Panc1 (cell line): ENCODE results near the gene PPARG. TPM values are rescaled to one million over a fixed set of nuclear protein-coding genes. Genes with fewer than 3 reads are reported as not detected.

ENCODE experiments used
- ATAC-seq: fragments of 200-7000 bp; cut with Tn5 transposase; 2 replicates; pipeline ENCODE4 v1.9.1; 2020; ENCODE audit warnings: mild to moderate bottlenecking, moderate library complexity
- BruUV-seq: library from RNA; stranded (reverse); fragments of 400-500 nt; replicated peaks from 2 replicates; lab custom pipeline; 2021; lab: Mats Ljungman, UMichigan
- CTCF ChIA-PET: fragments of 300-600 bp; sonication (Branson Sonifier 250); formaldehyde crosslinking; loops from one replicate; lab custom pipeline; 2022; ENCODE audit warnings: antibody characterized with exemption; lab: Charles Lee
- POLR2A ChIA-PET: fragments of 300-600 bp; sonication (Branson Sonifier 250); formaldehyde crosslinking; loops from one replicate; lab custom pipeline; 2022; ENCODE audit warnings: antibody characterized with exemption; lab: Charles Lee
- DNase-seq: peaks from one replicate; pipeline ENCODE4 v3.0.0-alpha.2; 2010; ENCODE audit warnings: low read depth, low spot score
- H3K27ac ChIP-seq: 2 replicates; pipeline ENCODE4 v1.5.1; 2011; ENCODE audit warnings: mild to moderate bottlenecking, low read length, inconsistent platforms
- H3K27me3 ChIP-seq: fragments of 200-500 bp; sonication (Bioruptor generic); 2 replicates; pipeline ENCODE4 v1.6.0; 2014; ENCODE audit warnings: low read length, inconsistent platforms; ENCODE audit not compliant: control insufficient read depth, insufficient read depth
- H3K36me3 ChIP-seq: fragments of 200-500 bp; sonication (Bioruptor generic); 2 replicates; pipeline ENCODE4 v1.5.1; 2014; ENCODE audit warnings: inconsistent platforms, mild to moderate bottlenecking, low read length, moderate library complexity; ENCODE audit not compliant: control insufficient read depth, insufficient read depth
- H3K4me1 ChIP-seq: 2 replicates; pipeline ENCODE4 v1.5.1; 2011; ENCODE audit warnings: inconsistent platforms, mild to moderate bottlenecking, low read length, moderate library complexity; ENCODE audit not compliant: control insufficient read depth, insufficient read depth
- H3K4me3 ChIP-seq, 2 experiments: 2 replicates each; pipeline ENCODE4 v1.5.1; 2011 to 2012; ENCODE audit warnings: low read depth in 2 of 2, low read length in 2 of 2, mild to moderate bottlenecking in 2 of 2, inconsistent platforms in 1 of 2, moderate library complexity in 1 of 2
- H3K9me3 ChIP-seq: fragments of 200-500 bp; sonication (Bioruptor generic); 2 replicates; pipeline ENCODE4 v1.5.1; 2014; ENCODE audit warnings: low read depth, mild to moderate bottlenecking, inconsistent platforms, low read length, moderate library complexity; ENCODE audit not compliant: control insufficient read depth, insufficient read depth
- CTCF ChIP-seq: fragments of 450-650 bp; IDR thresholded peaks from 2 replicates; pipeline ENCODE4 v1.5.1; 2017; ENCODE audit warnings: mild to moderate bottlenecking
- POLR2AphosphoS5 ChIP-seq: IDR thresholded peaks from 2 replicates; pipeline ENCODE4 v1.6.1; 2012; ENCODE audit warnings: mild to moderate bottlenecking, low read depth, low read length, moderate library complexity
- REST ChIP-seq, 2 experiments: IDR thresholded peaks; 2 replicates each; pipeline ENCODE4 v1.6.1; 2011 to 2012; ENCODE audit warnings: low read depth in 2 of 2, control low read depth in 1 of 2, low read length in 1 of 2, mild to moderate bottlenecking in 1 of 2, moderate library complexity in 1 of 2; ENCODE audit not compliant: insufficient read depth in 1 of 2
- SIN3A ChIP-seq: IDR thresholded peaks from 2 replicates; pipeline ENCODE4 v1.6.1; 2012; ENCODE audit warnings: low read depth, mild to moderate bottlenecking, low read length, moderate library complexity, borderline replicate concordance; ENCODE audit not compliant: insufficient read depth
- TCF7L2 ChIP-seq: IDR thresholded peaks from 2 replicates; pipeline ENCODE4 v1.6.1; 2011; ENCODE audit warnings: mild to moderate bottlenecking, low read depth, low read length, inconsistent platforms
- in situ Hi-C: cut with HindIII; loops from 2 replicates; pipeline ENCODE4 v1.10.0; 2016; ENCODE audit warnings: low sequenced_read_pairs, low pct_unique_long_range_greater_than_20kb
- intact Hi-C: fragments of 100-400 bp; cut with micrococcal nuclease; formaldehyde crosslinking; loops from one replicate; pipeline ENCODE4 v1.10.0; 2022; ENCODE audit not compliant: unreplicated experiment
- total RNA-seq: library from RNA; stranded (reverse); gene quantifications from one replicate; pipeline ENCODE4 v1.2.1, GENCODE V29; 2021; ENCODE audit not compliant: unreplicated experiment

Gene PPARG
- total RNA-seq, 1 experiment from 2014 or later, result 88.1 TPM

- POLR2A ChIA-PET, result no interaction called here
- Histone ChIP-seq H3K27ac (peak overlapping the region; percentile 48), H3K4me1 (peaks cover 10% of the 10 kb centered on the region), H3K36me3 (no peaks in the 10 kb centered on the region; the same call in 1 of the 2 replicates), H3K27me3 (no peaks in the 10 kb centered on the region), H3K4me3 (no peak overlapping the region), H3K9me3 (no peaks in the 10 kb centered on the region)
- intact Hi-C loops, result no loop called here
- in situ Hi-C loops, result no loop called here
- TF ChIP-seq POLR2AphosphoS5, result no peak
- no peak for TF ChIP-seq TCF7L2
- no peak for TF ChIP-seq CTCF
- TF ChIP-seq REST (IDR thresholded peaks at IDR 0.05; ENCODE audit: insufficient read depth in 1 of 2, low read depth in 2 of 2, low read length in 1 of 2), result no peak
- TF ChIP-seq SIN3A, result no peak
- no TSS peak for BruUV-seq
- DNase-seq, result no peak
- no peak for ATAC-seq
- CTCF ChIA-PET, result no interaction called here
These were observed 38.2 kb downstream of the PPARG start for GRCh38 chr3:12327021-12327420.

- in situ Hi-C loops (no loop called here), intact Hi-C loops (no loop called here)
- no peak overlapping the region for H3K4me3 ChIP-seq
- TF ChIP-seq SIN3A (no peak), TCF7L2 (no peak), POLR2AphosphoS5 (no peak), REST (IDR thresholded peaks at IDR 0.05; ENCODE audit: insufficient read depth in 1 of 2, low read depth in 2 of 2, low read length in 1 of 2) (no peak), CTCF (no peak)
- H3K4me1 ChIP-seq, result peaks cover 10% of the 10 kb centered on the region
- no peaks in the 10 kb centered on the region; the same call in 1 of the 2 replicates for H3K36me3 ChIP-seq
- H3K9me3 ChIP-seq, result no peaks in the 10 kb centered on the region
- no peaks in the 10 kb centered on the region for H3K27me3 ChIP-seq
- ChIA-PET POLR2A (no interaction called here), CTCF (no interaction called here)
- 0 out of 2 replicates have a peak overlapping the region, but pooled peaks have one; percentile 29 for H3K27ac ChIP-seq
- ATAC-seq, result peak; percentile 62; the same call in 1 of the 2 replicates
- DNase-seq, result no peak
- BruUV-seq, result no TSS peak
These were observed 39.4 kb downstream of the PPARG start for GRCh38 chr3:12328132-12328836.
